Stimulated activated CD8-positive, alpha-beta memory T cell treated with anti-CD3 and anti-CD28 coated beads, Interleukin-7, amount 100 ng/mL, for 1 hour (primary cell): ENCODE data around the gene U2AF1.
"Not testable (repeated sequence)": the region's sequence is repeated elsewhere in the genome, so short reads cannot be mapped to it uniquely, and the experiment has no call there.

Source experiments
- DNase-seq, 2 donors: peaks; one replicate each; pipeline ENCODE4 v3.0.0-alpha.2; 2020; ENCODE audit warnings: low read depth in 2 of 2

U2AF1 gene

GRCh38 chr21:43076643-43077042 lies 30.7 kb downstream of the U2AF1 start:
- not testable (repeated sequence) for DNase-seq

DNA sequence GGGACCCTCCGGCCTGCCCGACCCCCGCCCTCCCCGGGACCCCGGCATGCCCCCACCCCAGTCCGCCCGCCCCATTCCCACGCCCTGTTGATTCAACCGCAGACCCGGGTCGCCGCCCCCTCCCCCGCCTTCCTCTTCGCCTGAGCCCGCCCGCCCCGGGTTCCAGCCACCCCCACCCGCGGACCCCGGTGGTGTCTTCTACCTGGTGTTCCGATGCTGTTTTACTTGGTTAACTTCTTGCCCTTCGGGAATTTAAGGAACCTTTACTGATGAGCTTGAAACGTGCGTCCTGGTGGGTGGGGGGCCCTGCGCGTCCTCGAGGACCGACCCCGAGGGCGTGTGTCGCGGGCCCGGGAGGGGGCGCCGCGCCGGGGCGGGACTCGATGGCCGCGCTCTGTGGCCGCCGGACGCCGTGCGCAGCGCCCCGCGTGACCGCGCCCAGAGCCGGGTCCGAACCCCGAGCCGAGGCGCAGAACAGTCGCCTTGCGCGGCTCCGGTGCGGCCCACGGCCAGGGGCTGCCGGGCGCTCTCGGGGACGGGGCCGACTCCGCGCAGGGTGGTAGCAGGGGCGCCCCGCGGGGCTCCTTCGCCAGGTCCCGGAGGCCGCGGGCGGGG lies 31.2 kb downstream of the U2AF1 start:
- DNase-seq: not testable (repeated sequence)

- DNase-seq: not testable (repeated sequence)
Measured at GRCh38 chr21:43075170-43076022, 32.0 kb downstream of the U2AF1 start, which contains the start of gene CBS. TSS of gene CBS (minus strand) at chr21:43075835. CDS start at chr21:43072193, 3,642 bp downstream.

GRCh38 chr21:43074401-43075169 lies 32.8 kb downstream of the U2AF1 start:
- DNase-seq: not testable (repeated sequence)

- DNase-seq: not testable (repeated sequence)
Measured at GRCh38 chr21:43072742-43073141, 34.6 kb downstream of the U2AF1 start.

GRCh38 chr21:43069682-43070081 lies 37.7 kb downstream of the U2AF1 start:
- DNase-seq: not testable (repeated sequence)

GRCh38 chr21:43068065-43068464 lies 39.3 kb downstream of the U2AF1 start:
- not testable (repeated sequence) for DNase-seq

GRCh38 chr21:43066690-43067089 lies 40.7 kb downstream of the U2AF1 start:
- not testable (repeated sequence) for DNase-seq

GRCh38 chr21:43065991-43066390 lies 41.4 kb downstream of the U2AF1 start:
- not testable (repeated sequence) for DNase-seq

DNA sequence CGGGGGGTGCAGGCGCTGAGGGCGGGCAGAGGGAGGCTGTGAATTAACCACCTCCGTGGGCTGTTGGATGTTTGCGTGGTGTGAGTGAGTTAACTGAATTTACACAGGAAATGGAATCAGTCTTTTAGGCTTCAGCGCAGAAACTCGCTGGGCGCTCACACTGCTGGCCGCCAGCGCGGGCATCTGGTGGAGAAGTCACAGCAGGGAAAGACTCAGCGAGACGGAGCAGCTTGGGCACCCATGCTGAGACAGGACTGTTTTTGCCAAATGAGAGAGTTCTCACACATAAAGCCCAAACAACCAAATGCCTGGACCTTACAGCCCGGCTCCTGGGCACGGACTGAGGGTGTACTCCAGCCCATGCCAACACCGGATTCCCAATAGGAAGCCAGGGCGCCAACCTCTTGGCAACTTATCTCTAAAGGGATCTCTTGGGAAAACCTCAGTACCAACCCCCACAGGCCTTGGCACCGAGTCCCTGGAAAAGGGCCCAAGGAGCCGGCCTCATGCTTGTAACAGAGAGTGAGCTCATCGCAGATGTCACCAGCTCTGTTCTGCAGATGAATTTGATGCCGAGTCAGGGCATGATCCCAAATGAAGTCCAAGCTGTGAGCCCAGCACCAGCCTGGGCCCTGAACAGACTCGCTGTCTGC lies 43.0 kb downstream of the U2AF1 start:
- DNase-seq: not testable (repeated sequence)

- DNase-seq: not testable (repeated sequence)
Measured at GRCh38 chr21:43062955-43063664, 44.3 kb downstream of the U2AF1 start.

DNA sequence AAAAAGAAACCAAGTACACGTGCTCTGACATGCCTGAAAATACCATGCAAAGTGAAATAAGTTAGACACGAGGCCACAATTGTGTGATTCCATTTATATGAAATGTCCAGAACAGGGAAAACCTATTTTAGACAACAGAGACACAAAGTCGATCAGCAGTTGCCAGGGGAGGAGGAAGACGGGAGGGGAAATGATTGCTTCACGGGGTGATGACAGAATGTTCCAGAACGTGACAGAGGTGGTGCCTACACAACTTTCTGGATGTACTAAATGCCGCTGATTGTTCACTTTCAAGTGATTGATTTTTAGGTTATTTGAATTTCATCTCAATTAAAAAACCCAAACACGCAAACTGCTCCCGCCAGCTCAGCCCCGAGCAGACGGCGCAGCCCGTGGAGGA lies 54.3 kb downstream of the U2AF1 start:
- DNase-seq: not testable (repeated sequence)

DNA sequence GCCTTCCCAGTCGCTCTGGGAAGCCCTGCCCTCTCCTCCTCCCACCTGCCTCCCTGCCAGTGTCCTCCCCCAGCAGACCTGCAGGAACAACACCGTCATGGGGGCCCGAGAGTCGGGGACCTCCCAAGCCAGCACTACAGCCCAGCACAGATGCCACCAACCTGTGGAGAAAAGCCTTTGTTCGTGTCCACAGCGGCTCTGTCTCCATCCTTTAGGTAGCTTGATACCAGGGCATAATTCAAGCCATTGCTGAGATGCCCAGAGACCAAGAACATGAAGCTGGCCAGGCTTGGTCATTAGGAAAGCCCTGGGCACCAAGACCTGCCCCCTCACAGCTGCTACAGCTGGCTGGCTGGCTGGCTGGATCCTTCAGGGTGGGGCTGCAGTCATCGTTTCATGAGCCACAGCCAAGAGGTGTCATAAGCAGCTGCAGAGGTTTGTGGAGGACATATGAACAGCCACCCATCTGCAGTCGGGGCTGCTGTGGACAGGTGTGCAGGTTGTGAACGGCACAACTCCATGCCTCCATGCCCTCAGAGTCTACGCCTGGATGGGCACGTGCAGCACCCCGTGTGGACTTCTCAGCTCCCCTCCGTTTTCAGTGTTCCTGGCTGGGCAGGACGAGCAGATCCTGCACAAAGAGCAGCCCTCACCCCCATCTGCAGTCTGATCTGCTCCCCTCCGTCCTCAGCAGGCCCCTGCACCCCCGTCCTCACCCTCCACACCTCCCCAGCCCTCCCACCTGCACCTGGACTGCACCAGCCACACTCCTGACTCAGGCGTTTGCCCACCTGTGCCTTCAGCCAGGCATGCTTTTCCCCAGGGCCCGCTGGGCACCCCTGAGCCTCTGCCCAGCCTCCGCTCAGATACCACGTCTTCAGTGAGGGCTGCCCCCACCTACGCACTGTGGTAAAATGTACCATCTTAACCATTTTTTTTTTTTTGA lies 61.2 kb downstream of the U2AF1 start:
- DNase-seq: not testable (repeated sequence)

DNA sequence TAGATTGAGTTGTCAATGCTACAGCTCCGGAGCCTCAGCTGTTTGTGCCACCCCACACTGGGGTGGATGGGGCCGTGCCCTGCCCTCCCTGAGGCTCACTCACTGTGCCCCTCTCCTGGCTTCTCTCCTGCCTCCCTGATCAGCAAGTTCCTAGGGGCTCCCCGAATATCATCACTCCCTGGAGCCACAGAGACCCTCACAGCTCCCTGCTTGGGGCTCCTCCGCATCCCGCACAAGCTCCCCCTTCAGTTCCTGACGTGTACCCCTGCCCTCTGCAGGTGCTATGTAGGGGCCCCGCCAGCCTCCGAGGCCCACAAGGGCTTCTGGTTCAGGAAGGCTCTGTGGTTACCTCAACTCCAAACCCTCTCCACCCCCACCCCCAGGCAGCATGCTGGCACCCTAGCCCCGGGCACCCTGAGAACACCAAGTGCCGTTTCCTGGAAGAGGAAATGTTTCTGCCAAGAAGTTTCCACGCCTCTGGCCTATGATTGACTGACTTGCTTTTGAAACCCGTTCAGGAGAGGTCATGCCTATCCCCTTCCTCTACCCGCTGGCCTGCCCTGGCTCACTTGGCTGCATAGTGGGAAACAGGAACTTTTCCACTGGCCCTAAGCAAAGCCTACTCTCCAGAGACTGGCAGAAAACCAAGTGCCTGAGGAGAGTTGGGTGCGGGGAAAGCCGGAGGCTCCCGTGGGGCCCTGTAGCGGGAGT lies 62.0 kb downstream of the U2AF1 start:
- DNase-seq: not testable (repeated sequence)

DNA sequence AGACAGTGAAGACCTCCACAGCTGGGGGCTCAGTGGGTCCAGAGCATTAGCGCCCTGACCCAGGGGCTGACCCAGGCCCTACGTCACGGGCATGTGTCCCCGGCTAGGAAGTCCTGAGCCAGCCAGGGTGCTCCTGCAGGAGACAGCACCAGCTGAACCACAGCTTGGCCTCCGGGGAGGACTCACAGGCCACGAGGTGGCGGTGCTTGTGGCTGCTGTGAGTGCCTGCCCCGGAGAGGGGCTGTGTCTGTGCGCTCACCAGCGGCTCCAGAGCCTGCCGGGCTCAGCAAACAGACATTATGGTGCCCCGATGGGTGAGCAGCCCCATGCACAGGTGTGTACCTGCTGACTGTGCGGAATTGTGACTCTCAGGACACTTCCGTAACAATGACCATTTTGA lies 62.8 kb downstream of the U2AF1 start:
- not testable (repeated sequence) for DNase-seq

DNA sequence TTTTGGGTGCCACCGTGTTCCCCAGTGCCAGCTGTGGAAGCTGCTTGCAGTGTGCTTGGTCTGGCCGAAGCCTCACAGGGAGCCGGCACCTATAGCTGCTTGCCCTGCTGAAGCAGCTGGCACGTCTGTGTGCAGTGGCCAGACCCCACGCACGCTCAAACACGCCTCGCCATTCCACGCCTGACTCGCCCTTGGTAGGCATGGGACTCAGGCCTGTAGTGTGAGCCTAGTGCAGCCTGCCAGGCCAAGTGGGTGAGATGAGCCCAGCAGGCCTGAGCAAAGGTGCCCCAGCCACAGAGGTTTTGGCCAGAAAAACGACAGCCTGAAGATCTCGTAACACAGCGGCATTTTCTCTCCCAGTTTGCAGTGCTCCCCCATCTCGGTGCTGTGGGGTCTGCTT lies 64.1 kb downstream of the U2AF1 start:
- DNase-seq: not testable (repeated sequence)
